Psoas muscle (tissue), 8 donors: Measurements from ENCODE around the gene SSTR4. TPM values are rescaled to one million over a fixed set of nuclear protein-coding genes. Genes with fewer than 3 reads are reported as not detected.

Source experiments
- ATAC-seq, 4 donors: fragments of 200-7000 bp; cut with Tn5 transposase; one replicate each; pipeline ENCODE4 v1.9.1; 2020; ENCODE audit warnings: moderate library complexity in 3 of 4, mild to moderate bottlenecking in 2 of 4
- DNase-seq, 2 donors: peaks; one replicate each; pipeline ENCODE4 v3.0.0-alpha.2; 2020
- H3K27ac ChIP-seq: fragments of 200-600 bp; one replicate; pipeline ENCODE4 v1.8.0; 2022
- H3K27me3 ChIP-seq, 3 donors: fragments of 200-600 bp in 1 of 3; one replicate each; pipeline versions ENCODE4 v1.6.1 to v1.8.0; 2013 to 2022; ENCODE audit warnings: low read length in 2 of 3, mild to moderate bottlenecking in 2 of 3, moderate library complexity in 1 of 3; ENCODE audit not compliant: insufficient read depth in 3 of 3
- H3K36me3 ChIP-seq, 2 donors: fragments of 200-600 bp in 1 of 2; one replicate each; pipeline versions ENCODE4 v1.6.1 to v1.8.0; 2013 to 2022; ENCODE audit warnings: low read depth in 1 of 2, mild to moderate bottlenecking in 1 of 2, moderate library complexity in 1 of 2; ENCODE audit not compliant: insufficient read depth in 1 of 2
- H3K4me1 ChIP-seq: fragments of 200-600 bp; one replicate; pipeline ENCODE4 v1.8.0; 2022
- H3K4me3 ChIP-seq: fragments of 200-600 bp; one replicate; pipeline ENCODE4 v1.8.0; 2022; ENCODE audit warnings: mild to moderate bottlenecking
- H3K9me3 ChIP-seq: fragments of 200-600 bp; one replicate; pipeline ENCODE4 v1.8.0; 2022
- CTCF ChIP-seq: fragments of 200-600 bp; IDR thresholded peaks from one replicate; pipeline ENCODE4 v1.8.0; 2022; ENCODE audit warnings: antibody characterized with exemption
- WGBS, 3 donors: extraction: QIAGEN DNeasy Blood & Tissue Kit; methylation state at CpG; one replicate each; pipeline versions ENCODE4 v1.1.6 to v1.1.7; 2013; 5-methylcytosine and 5-hydroxymethylcytosine counted together
- intact Hi-C, 2 donors: fragments of 100-400 bp; cut with DNase I; formaldehyde crosslinking; loops; one replicate each; pipeline versions ENCODE4 v1.11.0 to v1.14.2; 2022
- polyA plus RNA-seq, 3 donors: library from polyadenylated mRNA; stranded (reverse); fragments of 200-250 nt; gene quantifications; one replicate each; pipeline ENCODE4 v1.2.3, GENCODE V29; 2013
- total RNA-seq, 4 donors: library from RNA; stranded (reverse); fragmentation: NEBNext Ultra II Directional in 2 of 4; extraction: Animal tissue kit (Norgen Biotek cat#: 25700) in 2 of 4; gene quantifications; one replicate each; pipeline versions ENCODE4 v1.2.1 to v1.2.4, GENCODE V29; 2021 to 2023
- donor health status: healthy with polysubstance abuse.
- donor health status: DM: no; HTN: no; CAD: no; lungs with moderate emphysema.
- donor health status: Bipolar disorder and iron deficiency.
- donor health status: healthy.
- donor health status: DM: yes; HTN: yes; CAD: no.
- donor health status: DM: no; HTN: no; CAD: no.
- donor health status: DM: no; HTN: no; CAD: no.
- donor health status: DM: yes; HTN: yes; CAD: no.

Gene SSTR4
- total and polyA plus RNA-seq, 7 donors = not detected

GRCh38 chr20:23027721-23028120 lies 7.4 kb upstream of the SSTR4 start:
- H3K4me3 ChIP-seq = no peak overlapping the region
- H3K9me3 ChIP-seq = no peaks in the 10 kb centered on the region
- H3K27ac ChIP-seq = no peak overlapping the region
- H3K36me3 ChIP-seq = no peaks in the 10 kb centered on the region
- no peaks in the 10 kb centered on the region for H3K27me3 ChIP-seq
- intact Hi-C loops = no loop called here
- ATAC-seq = no peak
- no peak for TF ChIP-seq CTCF
- H3K4me1 ChIP-seq = no peaks in the 10 kb centered on the region
- no peak for DNase-seq
- 79 to 97% (median 83%) methylated on average over 1 of the region's 1 CpG for WGBS, 3 donors

DNA sequence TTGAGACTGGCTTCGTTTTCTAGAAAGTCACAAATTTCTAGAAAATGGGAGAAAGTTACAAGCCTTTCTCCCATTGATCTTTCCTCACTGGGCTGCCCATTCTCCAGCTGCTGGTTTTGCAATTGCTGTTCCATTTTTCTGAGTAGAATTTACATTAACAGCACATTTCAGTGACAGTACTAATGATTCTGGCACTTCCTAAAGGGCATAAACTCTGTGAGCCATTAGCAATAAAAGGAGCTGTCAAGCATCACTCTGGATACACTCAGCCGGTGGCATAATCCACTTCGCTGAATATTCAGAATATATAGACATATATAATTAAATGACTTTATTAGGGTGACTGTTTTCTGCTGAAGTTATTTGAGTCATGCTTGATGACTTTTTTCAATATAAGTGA lies 6.7 kb upstream of the SSTR4 start:
- intact Hi-C loops = no loop called here
- DNase-seq (no peak), ATAC-seq (no peak)
- Histone ChIP-seq H3K4me1 (no peaks in the 10 kb centered on the region), H3K4me3 (no peak overlapping the region), H3K9me3 (no peaks in the 10 kb centered on the region), H3K27me3 (no peaks in the 10 kb centered on the region), H3K36me3 (no peaks in the 10 kb centered on the region), H3K27ac (no peak overlapping the region)
- WGBS, 3 donors = 74 to 97% (median 96%) methylated on average over 3 of the region's 3 CpGs
- TF ChIP-seq CTCF = no peak

DNA sequence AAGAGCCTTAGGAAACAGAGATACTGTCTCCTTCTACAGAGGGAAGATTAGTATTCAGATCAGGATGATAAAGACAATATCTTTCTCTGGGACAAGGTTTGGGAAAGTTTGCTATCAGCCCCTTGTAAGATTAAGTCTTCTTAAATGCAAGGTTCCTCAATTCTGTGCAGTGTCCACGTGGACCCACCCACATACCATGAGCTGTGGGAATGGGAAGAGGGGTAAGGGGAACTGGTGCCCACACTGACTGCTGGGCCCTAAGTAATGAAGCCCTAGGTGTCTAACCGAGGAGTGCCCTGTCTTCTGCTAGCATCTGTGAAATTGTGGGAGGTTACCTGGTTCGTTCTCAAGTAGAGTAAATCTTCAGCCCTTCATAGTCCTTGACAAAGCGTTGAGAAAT lies 5.8 kb upstream of the SSTR4 start:
- Histone ChIP-seq H3K27ac (no peak overlapping the region), H3K4me1 (no peaks in the 10 kb centered on the region), H3K9me3 (no peaks in the 10 kb centered on the region), H3K27me3 (peaks cover 0 to 3% (median 0%) of the 10 kb centered on the region in 3 donors), H3K4me3 (no peak overlapping the region), H3K36me3 (no peaks in the 10 kb centered on the region)
- WGBS, 3 donors = 73 to 83% (median 80%) methylated on average over 4 of the region's 4 CpGs
- ATAC-seq (no peak), DNase-seq (no peak)
- intact Hi-C loops = no loop called here
- TF ChIP-seq CTCF = no peak

DNA sequence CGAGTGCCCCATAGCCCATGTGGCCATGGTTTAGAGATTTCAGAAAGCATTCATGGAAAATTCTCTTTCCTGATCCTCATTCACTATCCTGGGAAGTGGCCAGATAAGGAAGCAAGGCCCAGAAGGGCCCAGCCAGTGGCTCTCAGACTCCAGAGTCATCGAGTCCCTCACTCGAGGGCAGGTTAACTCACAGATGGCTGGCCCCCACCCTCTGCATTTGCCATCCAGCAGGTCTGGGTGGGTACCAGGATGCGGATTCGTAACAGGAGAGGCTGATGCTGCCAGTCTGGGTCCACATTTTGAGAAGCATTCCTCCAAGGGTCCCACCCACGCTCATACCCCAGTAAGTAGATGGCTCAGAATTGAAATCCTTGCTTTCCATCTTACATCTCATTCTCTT lies 3.8 kb upstream of the SSTR4 start:
- no peak for TF ChIP-seq CTCF
- peaks cover 0 to 24% (median 3%) of the 10 kb centered on the region in 3 donors for H3K27me3 ChIP-seq
- WGBS, 3 donors = 95 to 99% (median 95%) methylated on average over 6 of the region's 6 CpGs
- H3K4me1 ChIP-seq = no peaks in the 10 kb centered on the region
- no peaks in the 10 kb centered on the region for H3K36me3 ChIP-seq
- no peak for DNase-seq
- ATAC-seq = no peak
- no peak overlapping the region for H3K4me3 ChIP-seq
- intact Hi-C loops = loop anchor here in 1 of 2 donors (10.0 kb wide), 1 partner anchor 77 kb away; no protein-coding TSS in a partner anchor
- H3K9me3 ChIP-seq = no peaks in the 10 kb centered on the region
- H3K27ac ChIP-seq = no peak overlapping the region

- no peaks in the 10 kb centered on the region for H3K9me3 ChIP-seq
- H3K4me3 ChIP-seq = no peak overlapping the region
- no peak for TF ChIP-seq CTCF
- ATAC-seq (no peak), DNase-seq (no peak)
- peaks cover 0 to 26% (median 4%) of the 10 kb centered on the region in 3 donors for H3K27me3 ChIP-seq
- no peaks in the 10 kb centered on the region for H3K4me1 ChIP-seq
- WGBS, 3 donors = 83 to 94% (median 88%) methylated on average over 6 of the region's 6 CpGs
- H3K27ac ChIP-seq = no peak overlapping the region
- no peaks in the 10 kb centered on the region for H3K36me3 ChIP-seq
- intact Hi-C loops = loop anchor here in 1 of 2 donors (10.0 kb wide), 1 partner anchor 77 kb away; no protein-coding TSS in a partner anchor
Measured at GRCh38 chr20:23032056-23032749, 2.9 kb upstream of the SSTR4 start.
